ENCODE data around the gene MRM3. TPM values are rescaled to one million over a fixed set of nuclear protein-coding genes. Genes with fewer than 3 reads are reported as not detected.

The MRM3 gene
- total and polyA plus RNA-seq, 2 of the 4 experiments (the other 2 are of a cell fraction) = 9.0 to 15.2 TPM

DNA sequence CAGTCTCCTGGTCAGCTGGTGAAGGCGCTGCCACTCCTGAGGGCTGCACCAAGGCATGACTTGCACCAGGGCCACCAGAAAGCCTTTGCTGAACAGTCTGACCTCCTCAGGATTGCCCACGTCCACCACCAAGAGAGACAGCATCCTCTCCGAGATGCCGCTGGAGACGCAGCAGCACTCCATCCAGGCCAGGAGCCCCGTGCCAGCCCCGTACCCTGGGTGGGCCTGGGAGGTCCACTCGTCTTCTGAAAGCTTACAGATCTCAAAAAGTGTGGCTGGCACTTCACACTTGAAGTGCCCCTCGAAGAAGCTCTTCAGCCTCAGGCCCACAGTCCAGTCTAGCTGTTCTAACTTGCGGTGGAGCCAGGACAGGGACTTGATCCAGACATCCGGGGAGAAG is 36.7 kb upstream of the MRM3 start:
- Histone ChIP-seq H2BK20ac (ENCODE audit: low read depth, low read length) (no peak overlapping the region), H3K9me3 (ENCODE audit: control insufficient read depth, insufficient read depth, low read length) (no peaks in the 10 kb centered on the region), H3K18ac (ENCODE audit: low read depth, low read length) (no peak overlapping the region), H3K4me1 (ENCODE audit: control insufficient read depth, insufficient read depth, low read length) (no peaks in the 10 kb centered on the region), H3K27ac (ENCODE audit: insufficient read depth, low read length) (no peak overlapping the region), H2BK120ac (ENCODE audit: low read depth, low read length) (no peak overlapping the region), H3K23ac (ENCODE audit: low read depth, low read length) (no peak overlapping the region), H2BK15ac (ENCODE audit: low read depth, low read length) (no peak overlapping the region), H4K8ac (ENCODE audit: low read depth in 2 of 2, low read length in 2 of 2) (no peak overlapping the region), H3K9me1 (ENCODE audit: insufficient read depth, low read length) (peaks cover 15% of the 10 kb centered on the region), H3K14ac (replicated peaks; ENCODE audit: low read depth, low read length) (no peak overlapping the region), H3K27me3 (ENCODE audit: control insufficient read depth, insufficient read depth, low read length) (no peaks in the 10 kb centered on the region), H2BK5ac (ENCODE audit: low read depth, low read length, poor library complexity, severe bottlenecking) (no peak overlapping the region), H3K4me2 (ENCODE audit: low read depth, low read length) (no peak overlapping the region), H3K56ac (ENCODE audit: extremely low read depth, insufficient read depth, low read length) (no peak overlapping the region), H3K4ac (ENCODE audit: low read depth, low read length) (no peak overlapping the region), H4K91ac (ENCODE audit: insufficient read depth, low read depth, low read length) (no peak overlapping the region), H4K5ac (ENCODE audit: low read depth, low read length) (no peak overlapping the region), H3K79me1 (ENCODE audit: low read depth in 1 of 2, low read length in 2 of 2) (peaks cover 25 to 89% of the 10 kb centered on the region in 2 experiments), H2AK5ac (ENCODE audit: low read depth, low read length) (no peak overlapping the region), H3K4me3 (ENCODE audit: insufficient read depth, low read depth, low read length) (no peak overlapping the region), H2AK9ac (replicated peaks; ENCODE audit: low read depth, low read length, poor library complexity) (peak overlapping the region; percentile 19), H3K9ac (ENCODE audit: low read depth, low read length) (no peak overlapping the region), H3K36me3 (ENCODE audit: control insufficient read depth, insufficient read depth, low read length) (peaks cover 65% of the 10 kb centered on the region), H2AFZ (replicated peaks; ENCODE audit: low read length, poor library complexity) (no peak overlapping the region), H4K20me1 (ENCODE audit: insufficient read depth, low read length) (peaks cover 38% of the 10 kb centered on the region)
- 91% methylated on average over 10 of the region's 11 CpGs; no CpG with 5 or more reads in 1 of the 2 experiments for WGBS, 2 experiments (ENCODE audit: extremely low coverage in 2 of 2, insufficient read length in 1 of 2)
- no TSS peak for BruUV-seq (replicated peaks)
- ChIA-PET CTCF (no interaction called here), POLR2A (ENCODE audit: unreplicated experiment) (no interaction called here)
- no peak for TF ChIP-seq BHLHE40 (IDR thresholded peaks at IDR 0.05; ENCODE audit: low read depth, low read length)
- no peak for TF ChIP-seq NFE2L2 (IDR thresholded peaks at IDR 0.05; ENCODE audit: low read depth, low read length)
- TF ChIP-seq RCOR1 (IDR thresholded peaks at IDR 0.05; ENCODE audit: insufficient replicate concordance, low read length) = no peak
- TF ChIP-seq MAFK (IDR thresholded peaks at IDR 0.05; ENCODE audit: low read depth, low read length) = no peak
- TF ChIP-seq CHD1 (IDR thresholded peaks at IDR 0.05; ENCODE audit: low read depth, low read length) = no peak
- TF ChIP-seq, protein P1, sequence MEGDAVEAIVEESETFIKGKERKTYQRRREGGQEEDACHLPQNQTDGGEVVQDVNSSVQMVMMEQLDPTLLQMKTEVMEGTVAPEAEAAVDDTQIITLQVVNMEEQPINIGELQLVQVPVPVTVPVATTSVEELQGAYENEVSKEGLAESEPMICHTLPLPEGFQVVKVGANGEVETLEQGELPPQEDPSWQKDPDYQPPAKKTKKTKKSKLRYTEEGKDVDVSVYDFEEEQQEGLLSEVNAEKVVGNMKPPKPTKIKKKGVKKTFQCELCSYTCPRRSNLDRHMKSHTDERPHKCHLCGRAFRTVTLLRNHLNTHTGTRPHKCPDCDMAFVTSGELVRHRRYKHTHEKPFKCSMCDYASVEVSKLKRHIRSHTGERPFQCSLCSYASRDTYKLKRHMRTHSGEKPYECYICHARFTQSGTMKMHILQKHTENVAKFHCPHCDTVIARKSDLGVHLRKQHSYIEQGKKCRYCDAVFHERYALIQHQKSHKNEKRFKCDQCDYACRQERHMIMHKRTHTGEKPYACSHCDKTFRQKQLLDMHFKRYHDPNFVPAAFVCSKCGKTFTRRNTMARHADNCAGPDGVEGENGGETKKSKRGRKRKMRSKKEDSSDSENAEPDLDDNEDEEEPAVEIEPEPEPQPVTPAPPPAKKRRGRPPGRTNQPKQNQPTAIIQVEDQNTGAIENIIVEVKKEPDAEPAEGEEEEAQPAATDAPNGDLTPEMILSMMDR (conservative IDR thresholded peaks at IDR 0.05; ENCODE audit: low read depth, low read length) = no peak
- in situ Hi-C loops (cut with MboI; ENCODE audit: low sequenced_read_pairs) = no loop called here
- intact Hi-C loops (cut with micrococcal nuclease) = no loop called here
- ATAC-seq (ENCODE audit: low read depth) (no peak), DNase-seq (no peak)
- dilution Hi-C loops (cut with HindIII; ENCODE audit: low sequenced_read_pairs, unreplicated experiment) = no loop called here

Data from IMR-90 (cell line).